Endothelial cell (in vitro differentiated cells): ENCODE results near the gene PDZD7. TPM values are rescaled to one million over a fixed set of nuclear protein-coding genes. Genes with fewer than 3 reads are reported as not detected.

ENCODE experiments used
- DNase-seq: peaks from one replicate; pipeline ENCODE4 v3.0.0; 2021; ENCODE audit warnings: low spot score
- H3K27ac Mint-ChIP-seq: one replicate; pipeline ENCODE4 v1.8.0; 2021; ENCODE audit warnings: mixed read lengths, inconsistent platforms; ENCODE audit not compliant: unreplicated experiment
- H3K27me3 Mint-ChIP-seq: one replicate; pipeline ENCODE4 v1.8.0; 2021; ENCODE audit warnings: mild to moderate bottlenecking, moderate library complexity, mixed read lengths, inconsistent platforms; ENCODE audit not compliant: unreplicated experiment
- H3K36me3 Mint-ChIP-seq: one replicate; pipeline ENCODE4 v1.8.0; 2021; ENCODE audit warnings: mild to moderate bottlenecking, low read depth, mixed read lengths, inconsistent platforms; ENCODE audit not compliant: unreplicated experiment
- H3K4me1 Mint-ChIP-seq: one replicate; pipeline ENCODE4 v1.8.0; 2021; ENCODE audit warnings: mild to moderate bottlenecking, mixed read lengths, inconsistent platforms; ENCODE audit not compliant: unreplicated experiment
- H3K4me3 Mint-ChIP-seq: one replicate; pipeline ENCODE4 v1.8.0; 2021; ENCODE audit warnings: mild to moderate bottlenecking, mixed read lengths, inconsistent platforms; ENCODE audit not compliant: unreplicated experiment
- H3K9me3 Mint-ChIP-seq: one replicate; pipeline ENCODE4 v1.8.0; 2021; ENCODE audit warnings: mixed read lengths, inconsistent platforms; ENCODE audit not compliant: unreplicated experiment
- CTCF ChIP-seq: fragments of 200-600 bp; sonication (generic); IDR thresholded peaks from one replicate; pipeline ENCODE4 v1.5.0; 2021; ENCODE audit warnings: antibody characterized with exemption; ENCODE audit not compliant: unreplicated experiment
- total RNA-seq: library from RNA; stranded (reverse); fragmentation: NEBNext Ultra II Directional; extraction: Animal tissue kit (Norgen Biotek cat#: 25700); gene quantifications from one replicate; pipeline ENCODE4 v1.2.1, GENCODE V29; 2021; ENCODE audit not compliant: unreplicated experiment

Gene PDZD7
- total RNA-seq, 1 donor from 2014 or later = 0.54 TPM

GRCh38 chr10:101072923-101073322 is 42.0 kb upstream of the PDZD7 start:
- TF ChIP-seq CTCF = no peak
- Mint-ChIP-seq H3K27me3 (peaks cover 9% of the 10 kb centered on the region), H3K4me1 (peaks cover 8% of the 10 kb centered on the region), H3K4me3 (no peak overlapping the region), H3K27ac (no peak overlapping the region), H3K9me3 (no peaks in the 10 kb centered on the region), H3K36me3 (no peaks in the 10 kb centered on the region)
- DNase-seq = no peak

GRCh38 chr10:101071885-101072433 is 41.0 kb upstream of the PDZD7 start:
- Mint-ChIP-seq H3K9me3 (no peaks in the 10 kb centered on the region), H3K27me3 (peaks cover 12% of the 10 kb centered on the region), H3K4me1 (peaks cover 8% of the 10 kb centered on the region), H3K36me3 (no peaks in the 10 kb centered on the region), H3K4me3 (no peak overlapping the region), H3K27ac (no peak overlapping the region)
- no peak for DNase-seq
- TF ChIP-seq CTCF = no peak

- H3K4me3 Mint-ChIP-seq = no peak overlapping the region
- no peaks in the 10 kb centered on the region for H3K36me3 Mint-ChIP-seq
- no peak for DNase-seq
- peaks cover 12% of the 10 kb centered on the region for H3K27me3 Mint-ChIP-seq
- TF ChIP-seq CTCF = no peak
- H3K9me3 Mint-ChIP-seq = no peaks in the 10 kb centered on the region
- H3K27ac Mint-ChIP-seq = no peak overlapping the region
- peaks cover 8% of the 10 kb centered on the region for H3K4me1 Mint-ChIP-seq
Observed at GRCh38 chr10:101071267-101071884, 40.4 kb upstream of the PDZD7 start.

- H3K4me3 Mint-ChIP-seq = no peak overlapping the region
- H3K4me1 Mint-ChIP-seq = peaks cover 15% of the 10 kb centered on the region
- TF ChIP-seq CTCF = no peak
- no peaks in the 10 kb centered on the region for H3K9me3 Mint-ChIP-seq
- no peak for DNase-seq
- H3K36me3 Mint-ChIP-seq = no peaks in the 10 kb centered on the region
- no peak overlapping the region for H3K27ac Mint-ChIP-seq
- peaks cover 8% of the 10 kb centered on the region for H3K27me3 Mint-ChIP-seq
Observed at GRCh38 chr10:101070098-101070497, 39.2 kb upstream of the PDZD7 start.

- no peak overlapping the region for H3K27ac Mint-ChIP-seq
- peaks cover 22% of the 10 kb centered on the region for H3K4me1 Mint-ChIP-seq
- no peak for DNase-seq
- no peak for TF ChIP-seq CTCF
- H3K4me3 Mint-ChIP-seq = no peak overlapping the region
- peaks cover 8% of the 10 kb centered on the region for H3K27me3 Mint-ChIP-seq
- H3K9me3 Mint-ChIP-seq = no peaks in the 10 kb centered on the region
- no peaks in the 10 kb centered on the region for H3K36me3 Mint-ChIP-seq
Observed at GRCh38 chr10:101069441-101069840, 38.5 kb upstream of the PDZD7 start.
